SHP77 treated with DMSO at 0.1 percent for 48 hours (cell line): ENCODE data around the gene CCL17.

ENCODE experiments used
- DNase-seq: peaks from one replicate; lab custom pipeline; 2025; lab: John Stamatoyannopoulos, UW

The CCL17 gene

GRCh38 chr16:57377080-57377841 is 27.3 kb upstream of the CCL17 start:
- DNase-seq: no peak

- no peak for DNase-seq
These were observed 25.0 kb upstream of the CCL17 start for GRCh38 chr16:57379579-57379978.

GRCh38 chr16:57380671-57381462 is 23.7 kb upstream of the CCL17 start:
- no peak for DNase-seq

- no peak for DNase-seq
These were observed 22.6 kb upstream of the CCL17 start for GRCh38 chr16:57381791-57382534.

- no peak for DNase-seq
These were observed 21.9 kb upstream of the CCL17 start for GRCh38 chr16:57382535-57383275.

- no peak for DNase-seq
These were observed 21.0 kb upstream of the CCL17 start for GRCh38 chr16:57383276-57384247.

GRCh38 chr16:57384248-57385070 is 20.1 kb upstream of the CCL17 start:
- DNase-seq: no peak

GRCh38 chr16:57385083-57385482 is 19.5 kb upstream of the CCL17 start:
- no peak for DNase-seq

- DNase-seq: no peak
These were observed 18.1 kb upstream of the CCL17 start for GRCh38 chr16:57386381-57386951.

- DNase-seq: no peak
These were observed 16.8 kb upstream of the CCL17 start for GRCh38 chr16:57387598-57388354.

GRCh38 chr16:57388359-57389086 is 16.0 kb upstream of the CCL17 start:
- no peak for DNase-seq

GRCh38 chr16:57389087-57389468 is 15.5 kb upstream of the CCL17 start:
- no peak for DNase-seq

- no peak for DNase-seq
These were observed 13.8 kb upstream of the CCL17 start for GRCh38 chr16:57390636-57391295.

- no peak for DNase-seq
These were observed 13.3 kb upstream of the CCL17 start for GRCh38 chr16:57391300-57391699.

GRCh38 chr16:57391708-57392107 is 12.9 kb upstream of the CCL17 start:
- DNase-seq: no peak

GRCh38 chr16:57392694-57393093 is 11.9 kb upstream of the CCL17 start:
- DNase-seq: no peak

GRCh38 chr16:57394444-57394843 is 10.1 kb upstream of the CCL17 start:
- DNase-seq: no peak

GRCh38 chr16:57395026-57395425 is 9.5 kb upstream of the CCL17 start:
- DNase-seq: no peak
